Peyer's patch (tissue), 4 donors: ENCODE results near the gene RNF41. TPM values are rescaled to one million over a fixed set of nuclear protein-coding genes. Genes with fewer than 3 reads are reported as not detected.
A peak's percentile ranks its signal among the peaks of the same experiment; 100 is the strongest.

Experiments
- DNase-seq, 3 donors: peaks; one replicate each; pipeline ENCODE4 v3.0.0-alpha.2; 2017 to 2019
- H3K27ac ChIP-seq, 4 donors: fragments of 200-600 bp; sonication (generic); one replicate each; pipeline ENCODE4 v1.5.1; 2016 to 2019
- H3K27me3 ChIP-seq, 2 donors: fragments of 200-600 bp; sonication (generic); one replicate each; pipeline ENCODE4 v1.5.1; 2019
- H3K36me3 ChIP-seq, 3 donors: fragments of 200-600 bp; sonication (generic); one replicate each; pipeline ENCODE4 v1.5.1; 2016 to 2019
- H3K4me1 ChIP-seq, 4 donors: fragments of 200-600 bp; sonication (generic); one replicate each; pipeline ENCODE4 v1.5.1; 2016 to 2019
- H3K4me3 ChIP-seq, 4 donors: fragments of 200-600 bp; sonication (generic); 1 replicate in 3 of 4; 2 replicates in 1 of 4; pipeline ENCODE4 v1.5.1; 2016 to 2019; ENCODE audit warnings: mild to moderate bottlenecking in 1 of 4
- H3K9me3 ChIP-seq, 4 donors: fragments of 200-600 bp; sonication (generic); one replicate each; pipeline ENCODE4 v1.5.1; 2016 to 2019; ENCODE audit warnings: mild to moderate bottlenecking in 1 of 4
- CTCF ChIP-seq, 6 experiments: fragments of 450-650 bp in 4 of 6; fragments of 200-600 bp in 2 of 6; sonication (generic) in 1 of 6; IDR thresholded peaks; one replicate each; pipeline ENCODE4 v1.5.1; 2017 to 2019; ENCODE audit warnings: antibody characterized with exemption in 6 of 6, mild to moderate bottlenecking in 3 of 6, moderate library complexity in 1 of 6
- POLR2A ChIP-seq, 2 donors: fragments of 450-650 bp; IDR thresholded peaks; one replicate each; pipeline ENCODE4 v1.5.1; 2017; ENCODE audit warnings: antibody characterized with exemption in 2 of 2, mild to moderate bottlenecking in 2 of 2, moderate library complexity in 2 of 2
- total RNA-seq, 4 donors: library from RNA; depleted of rRNA; stranded (reverse); fragments of >200 nt; gene quantifications; one replicate each; pipeline ENCODE4 v1.1.0, GENCODE V29; 2016

Gene RNF41
- total RNA-seq, 4 donors from 2014 or later: 23.8 to 52.0 (median 37.6) TPM

GRCh38 chr12:56190695-56191155 lies 31.0 kb downstream of the RNF41 start:
- Histone ChIP-seq H3K36me3 (peaks cover 0 to 9% (median 0%) of the 10 kb centered on the region in 3 donors), H3K4me3 (peak overlapping the region; percentile 89 to 98 (median 94)), H3K9me3 (no peaks in the 10 kb centered on the region), H3K4me1 (peaks cover 3 to 18% (median 7%) of the 10 kb centered on the region in 4 donors), H3K27ac (peak overlapping the region; percentile 91 to 95 (median 93)), H3K27me3 (no peaks in the 10 kb centered on the region)
- TF ChIP-seq POLR2A (IDR thresholded peaks at IDR 0.05) (peak in 1 of 2 donors; percentile 11), CTCF (IDR thresholded peaks at IDR 0.05) (no peak)
- no peak for DNase-seq

- peak overlapping the region; percentile 89 to 98 (median 94) for H3K4me3 ChIP-seq
- H3K9me3 ChIP-seq: no peaks in the 10 kb centered on the region
- H3K27ac ChIP-seq: peak overlapping the region; percentile 91 to 95 (median 93)
- no peaks in the 10 kb centered on the region for H3K27me3 ChIP-seq
- peaks cover 3 to 18% (median 7%) of the 10 kb centered on the region in 4 donors for H3K4me1 ChIP-seq
- peak; percentile 78 to 89 (median 87) for DNase-seq
- TF ChIP-seq CTCF (IDR thresholded peaks at IDR 0.05): peak in 1 of 6 experiments; percentile 3
- peak in 1 of 2 donors; percentile 16 for TF ChIP-seq POLR2A (IDR thresholded peaks at IDR 0.05)
- H3K36me3 ChIP-seq: peaks cover 0 to 15% (median 0%) of the 10 kb centered on the region in 3 donors
Measured at GRCh38 chr12:56189918-56190694, 31.6 kb downstream of the RNF41 start.

GRCh38 chr12:56189099-56189917 lies 32.4 kb downstream of the RNF41 start, which contains the start of gene SMARCC2:
Gene SMARCC2 (minus strand): TSS chr12:56189483. CDS start chr12:56189461, 22 bp downstream.
- peaks cover 3 to 18% (median 7%) of the 10 kb centered on the region in 4 donors for H3K4me1 ChIP-seq
- no peaks in the 10 kb centered on the region for H3K9me3 ChIP-seq
- TF ChIP-seq CTCF (IDR thresholded peaks at IDR 0.05) (peak; percentile 66 to 95 (median 89)), POLR2A (IDR thresholded peaks at IDR 0.05) (peak; percentile 18 to 27)
- H3K27me3 ChIP-seq: no peaks in the 10 kb centered on the region
- H3K36me3 ChIP-seq: peaks cover 0 to 23% (median 0%) of the 10 kb centered on the region in 3 donors
- H3K27ac ChIP-seq: peak within 1 kb of the TSS; percentile 91 to 95 (median 93)
- peak; percentile 87 to 95 (median 94) for DNase-seq
- H3K4me3 ChIP-seq: peak within 1 kb of the TSS; percentile 89 to 98 (median 94)

GRCh38 chr12:56188778-56189098 lies 33.0 kb downstream of the RNF41 start:
- H3K36me3 ChIP-seq: peaks cover 0 to 29% (median 0%) of the 10 kb centered on the region in 3 donors
- H3K4me1 ChIP-seq: peaks cover 3 to 18% (median 7%) of the 10 kb centered on the region in 4 donors
- H3K27ac ChIP-seq: peak overlapping the region; percentile 88 to 95 (median 93)
- TF ChIP-seq CTCF (IDR thresholded peaks at IDR 0.05) (peak in 1 of 6 experiments; percentile 5), POLR2A (IDR thresholded peaks at IDR 0.05) (no peak)
- no peaks in the 10 kb centered on the region for H3K27me3 ChIP-seq
- no peaks in the 10 kb centered on the region for H3K9me3 ChIP-seq
- peak overlapping the region; percentile 89 to 98 (median 94) for H3K4me3 ChIP-seq
- no peak for DNase-seq

GRCh38 chr12:56188131-56188777 lies 33.5 kb downstream of the RNF41 start:
- Histone ChIP-seq H3K27me3 (no peaks in the 10 kb centered on the region), H3K9me3 (no peaks in the 10 kb centered on the region), H3K4me3 (peak overlapping the region; percentile 89 to 98 (median 94)), H3K27ac (peak overlapping the region; percentile 88 to 95 (median 93)), H3K4me1 (peaks cover 3 to 18% (median 7%) of the 10 kb centered on the region in 4 donors), H3K36me3 (peaks cover 0 to 34% (median 0%) of the 10 kb centered on the region in 3 donors)
- TF ChIP-seq CTCF (IDR thresholded peaks at IDR 0.05) (no peak), POLR2A (IDR thresholded peaks at IDR 0.05) (no peak)
- DNase-seq: no peak
